Endothelial cell of umbilical vein (primary cell): ENCODE data around the gene TP73. TPM values are rescaled to one million over a fixed set of nuclear protein-coding genes. Genes with fewer than 3 reads are reported as not detected.

Experiments used
- BruUV-seq: library from RNA; stranded (reverse); fragments of 400-500 nt; replicated peaks from 2 replicates; lab custom pipeline; 2021; lab: Mats Ljungman, UMichigan
- CTCF ChIA-PET: fragments of 300-600, 350-600 bp; sonication (Branson Sonifier 250); formaldehyde crosslinking; loops from one replicate; lab custom pipeline; 2021; ENCODE audit warnings: antibody characterized with exemption, inconsistent platforms; lab: Charles Lee
- POLR2A ChIA-PET: fragments of 300-600, 350-600 bp; sonication (Branson Sonifier 250); formaldehyde crosslinking; loops from one replicate; lab custom pipeline; 2021; ENCODE audit warnings: antibody characterized with exemption, inconsistent platforms; lab: Charles Lee
- DNase-seq: peaks from one replicate; pipeline ENCODE4 v3.0.0-alpha.2; 2011; ENCODE audit warnings: low read depth, low spot score
- FAIRE-seq: peaks from 2 replicates; lab custom pipeline; 2011; peaks lifted over from hg19 to GRCh38; lab: Jason Lieb, UNC
- H2AFZ ChIP-seq: 2 replicates; pipeline ENCODE4 v1.6.0; 2012; ENCODE audit warnings: low read depth, low read length, control low read depth, inconsistent platforms
- H3K27ac ChIP-seq: 2 replicates; pipeline ENCODE4 v1.5.1; 2011; ENCODE audit warnings: low read depth, mild to moderate bottlenecking, control low read depth, low read length, moderate library complexity; ENCODE audit not compliant: insufficient read depth
- H3K27me3 ChIP-seq, 2 experiments: 2 replicates each; pipeline versions ENCODE4 v1.6.0 to v1.6.1; 2011; ENCODE audit warnings: low read length in 2 of 2, mixed read lengths in 1 of 2; ENCODE audit not compliant: control insufficient read depth in 2 of 2, insufficient read depth in 2 of 2
- H3K36me3 ChIP-seq, 2 experiments: 2 replicates in 1 of 2; 3 replicates in 1 of 2; pipeline ENCODE4 v1.5.1; 2011; ENCODE audit warnings: low read length in 2 of 2, mild to moderate bottlenecking in 1 of 2, moderate library complexity in 1 of 2; ENCODE audit not compliant: control insufficient read depth in 2 of 2, insufficient read depth in 2 of 2; ENCODE audit errors: extremely low read depth in 1 of 2
- H3K4me1 ChIP-seq: 3 replicates; pipeline ENCODE4 v1.5.1; 2011; ENCODE audit warnings: mild to moderate bottlenecking, low read length; ENCODE audit not compliant: control insufficient read depth, insufficient read depth; ENCODE audit errors: extremely low read depth
- H3K4me2 ChIP-seq: 2 replicates; pipeline ENCODE4 v1.6.1; 2011; ENCODE audit warnings: low read length, control low read depth, mixed read lengths; ENCODE audit not compliant: insufficient read depth
- H3K4me3 ChIP-seq, 3 experiments: fragments of 200-600 bp in 1 of 3; sonication (generic), shearing (Covaris generic) in 1 of 3; replicated peaks in 1 of 3; 2 replicates each; pipeline ENCODE4 v1.5.1; 2011 to 2016; ENCODE audit warnings: control low read depth in 3 of 3, low read length in 3 of 3, mild to moderate bottlenecking in 2 of 3, inconsistent platforms in 1 of 3, low read depth in 1 of 3, moderate library complexity in 1 of 3; ENCODE audit not compliant: insufficient read depth in 1 of 3
- H3K79me2 ChIP-seq: 2 replicates; pipeline ENCODE4 v1.6.0; 2012; ENCODE audit warnings: low read length, inconsistent platforms; ENCODE audit not compliant: control insufficient read depth, insufficient read depth
- H3K9ac ChIP-seq: replicated peaks from 2 replicates; pipeline ENCODE3; 2011; ENCODE audit warnings: low read length, control low read depth; ENCODE audit not compliant: insufficient read depth; ENCODE audit errors: extremely low read depth
- H3K9me1 ChIP-seq: replicated peaks from 3 replicates; pipeline ENCODE4 v1.6.0; 2011; ENCODE audit warnings: mild to moderate bottlenecking, low read length; ENCODE audit not compliant: control insufficient read depth, insufficient read depth; ENCODE audit errors: extremely low read depth
- H3K9me3 ChIP-seq: replicated peaks from 2 replicates; pipeline ENCODE4 v1.5.1; 2012; ENCODE audit warnings: low read length, inconsistent platforms; ENCODE audit not compliant: control insufficient read depth, insufficient read depth
- H4K20me1 ChIP-seq: replicated peaks from 2 replicates; pipeline ENCODE3; 2011; ENCODE audit warnings: mild to moderate bottlenecking, low read length; ENCODE audit not compliant: control insufficient read depth, insufficient read depth; ENCODE audit errors: extremely low read depth
- GATA2 ChIP-seq: IDR thresholded peaks from 2 replicates; pipeline ENCODE4 v1.7.0; 2011; ENCODE audit warnings: low read depth, mild to moderate bottlenecking, moderate library complexity, mixed read lengths, low read length; ENCODE audit not compliant: insufficient read length, insufficient read depth
- POLR2AphosphoS5 ChIP-seq: IDR thresholded peaks from 2 replicates; pipeline ENCODE4 v1.6.1; 2012; ENCODE audit warnings: low read depth, mild to moderate bottlenecking, control low read depth, low read length, moderate library complexity; ENCODE audit not compliant: insufficient read depth
- dilution Hi-C: fragments of 300-500 bp; cut with MboI; formaldehyde crosslinking; loops from one replicate; pipeline ENCODE4 v1.15.0; 2019; ENCODE audit warnings: low sequenced_read_pairs; ENCODE audit not compliant: extremely low pct_ligation_motif_present
- intact Hi-C: fragments of 100-400 bp; cut with micrococcal nuclease; formaldehyde crosslinking; loops from one replicate; pipeline ENCODE4 v1.10.0; 2022
- polyA plus RNA-seq, 4 experiments: library from polyadenylated mRNA; depleted of rRNA in 3 of 4; stranded (reverse) in 3 of 4; unstranded in 1 of 4; fragments of >200 nt; gene quantifications; 2 replicates each; pipeline versions ENCODE4 v1.2.1 to v1.2.3, GENCODE V29; 2011 to 2012; ENCODE audit warnings: missing spikeins in 1 of 4
- small RNA-seq: library from RNA; depleted of rRNA; stranded (forward); fragments of <200 nt; gene quantifications from one replicate; pipeline ENCODE3, GENCODE V24; 2012; ENCODE audit warnings: low replicate concordance, low read depth; ENCODE audit not compliant: insufficient read depth, insufficient read length
- total RNA-seq: library from RNA; stranded (reverse); gene quantifications from 2 replicates; pipeline ENCODE4 v1.2.3, GENCODE V29; 2021
- TF ChIP-seq, protein P1 (sequence below), 2 donors: IDR thresholded peaks; 1 replicate in 1 of 2; 2 replicates in 1 of 2; pipeline ENCODE4 v1.5.1; 2011; ENCODE audit warnings: low read length in 2 of 2, mild to moderate bottlenecking in 2 of 2, moderate library complexity in 2 of 2, control low read depth in 1 of 2, inconsistent platforms in 1 of 2, low read depth in 1 of 2; ENCODE audit not compliant: insufficient read depth in 1 of 2; ENCODE audit errors: extremely low read depth in 1 of 2

TP73 gene
- total and polyA plus RNA-seq, 2 donors (not counting 3 experiments of a cell fraction or from before 2014, with no cell fraction given): 0.03 to 0.15 TPM

DNA sequence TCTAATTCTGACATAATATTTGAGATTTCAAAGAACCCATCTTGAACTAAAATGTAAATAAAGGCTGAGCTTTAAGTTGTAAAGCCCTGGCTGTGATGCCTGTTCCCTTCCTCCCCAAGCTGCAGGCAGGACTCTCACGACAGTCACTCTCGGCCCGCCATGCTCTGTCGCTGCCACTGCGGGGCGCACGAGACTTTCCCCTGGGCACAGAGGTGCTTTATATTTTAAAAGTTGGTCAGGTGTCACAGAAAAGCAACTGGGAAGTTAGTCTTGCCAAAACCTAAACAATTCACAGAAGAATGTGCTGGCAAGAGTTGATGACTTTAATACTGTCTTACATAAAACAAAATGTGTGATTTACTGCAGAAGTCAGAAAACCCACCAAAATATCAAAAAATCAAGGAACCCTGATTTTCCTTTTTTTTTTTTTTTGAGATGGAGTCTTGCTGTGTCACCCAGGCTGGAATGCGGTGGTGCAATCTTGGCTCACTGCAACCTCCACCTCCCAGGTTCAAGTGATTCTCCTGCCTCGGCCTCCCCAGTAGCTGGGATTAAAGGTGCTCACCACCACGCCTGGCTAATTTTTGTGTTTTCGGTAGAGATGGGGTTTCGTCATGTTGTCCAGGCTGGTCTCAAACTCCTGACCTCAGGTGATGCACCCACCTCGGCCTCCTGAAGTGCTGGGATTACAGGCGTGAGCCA lies 133.3 kb downstream of the TP73 start:
- no peaks in the 10 kb centered on the region for H3K4me1 ChIP-seq
- no peaks in the 10 kb centered on the region for H3K9me1 ChIP-seq
- ChIA-PET POLR2A (no interaction called here), CTCF (interaction anchor here (0.9 kb wide), 1 partner anchor 12 kb away, joined by 3 read pairs; no protein-coding TSS in a partner anchor)
- H3K9ac ChIP-seq: no peak overlapping the region
- no peak overlapping the region for H3K27ac ChIP-seq
- intact Hi-C loops (no loop called here), dilution Hi-C loops (no loop called here)
- H3K36me3 ChIP-seq: peaks cover 0 to 40% of the 10 kb centered on the region in 2 experiments
- DNase-seq (no peak), FAIRE-seq (no peak)
- no peaks in the 10 kb centered on the region for H4K20me1 ChIP-seq
- H2AFZ ChIP-seq: no peak overlapping the region
- no peak overlapping the region for H3K4me3 ChIP-seq
- no peaks in the 10 kb centered on the region for H3K9me3 ChIP-seq
- H3K79me2 ChIP-seq: peaks cover 8% of the 10 kb centered on the region
- no TSS peak for BruUV-seq
- TF ChIP-seq GATA2 (no peak), POLR2AphosphoS5 (no peak)
- TF ChIP-seq, protein P1, sequence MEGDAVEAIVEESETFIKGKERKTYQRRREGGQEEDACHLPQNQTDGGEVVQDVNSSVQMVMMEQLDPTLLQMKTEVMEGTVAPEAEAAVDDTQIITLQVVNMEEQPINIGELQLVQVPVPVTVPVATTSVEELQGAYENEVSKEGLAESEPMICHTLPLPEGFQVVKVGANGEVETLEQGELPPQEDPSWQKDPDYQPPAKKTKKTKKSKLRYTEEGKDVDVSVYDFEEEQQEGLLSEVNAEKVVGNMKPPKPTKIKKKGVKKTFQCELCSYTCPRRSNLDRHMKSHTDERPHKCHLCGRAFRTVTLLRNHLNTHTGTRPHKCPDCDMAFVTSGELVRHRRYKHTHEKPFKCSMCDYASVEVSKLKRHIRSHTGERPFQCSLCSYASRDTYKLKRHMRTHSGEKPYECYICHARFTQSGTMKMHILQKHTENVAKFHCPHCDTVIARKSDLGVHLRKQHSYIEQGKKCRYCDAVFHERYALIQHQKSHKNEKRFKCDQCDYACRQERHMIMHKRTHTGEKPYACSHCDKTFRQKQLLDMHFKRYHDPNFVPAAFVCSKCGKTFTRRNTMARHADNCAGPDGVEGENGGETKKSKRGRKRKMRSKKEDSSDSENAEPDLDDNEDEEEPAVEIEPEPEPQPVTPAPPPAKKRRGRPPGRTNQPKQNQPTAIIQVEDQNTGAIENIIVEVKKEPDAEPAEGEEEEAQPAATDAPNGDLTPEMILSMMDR (IDR thresholded peaks at IDR 0.05; ENCODE audit: extremely low read depth in 1 of 2, insufficient read depth in 1 of 2, low read depth in 1 of 2, low read length in 2 of 2): peak; percentile 21 to 31
- no peak overlapping the region for H3K4me2 ChIP-seq
- H3K27me3 ChIP-seq: no peaks in the 10 kb centered on the region

Small RNA genes within 50 kb of the gene (small RNA-seq; reads per million reads assigned to genes)
- not detected for gene RF02197
- gene RN7SL574P: not detected

Other genes with a start within 250 kb of the TP73 start
- 0.51 and 1.3 TPM in 2 replicates for gene ARHGEF16, start 197.9 kb upstream of the TP73 start, total RNA-seq
- gene ARHGEF16, start 197.9 kb upstream of the TP73 start, polyA plus RNA-seq: 0.52 and 0.80 TPM in 2 replicates
- gene MEGF6, start 41.0 kb upstream of the TP73 start, total RNA-seq: 47.4 and 63.7 TPM in 2 replicates
- gene MEGF6, start 41.0 kb upstream of the TP73 start, polyA plus RNA-seq: 22.5 and 31.7 TPM in 2 replicates
- gene TPRG1L, start 27.5 kb upstream of the TP73 start, total RNA-seq: 46.2 and 53.8 TPM in 2 replicates
- gene TPRG1L, start 27.5 kb upstream of the TP73 start, polyA plus RNA-seq: 50.5 and 52.3 TPM in 2 replicates
- gene WRAP73, start 2.4 kb upstream of the TP73 start, total RNA-seq: 23.0 and 27.7 TPM in 2 replicates
- gene WRAP73, start 2.4 kb upstream of the TP73 start, polyA plus RNA-seq: 50.7 and 59.2 TPM in 2 replicates
- not detected in 2 replicates for gene CCDC27, start 99.9 kb downstream of the TP73 start, total RNA-seq
- gene CCDC27, start 99.9 kb downstream of the TP73 start, polyA plus RNA-seq: not detected in 2 replicates
- gene SMIM1, start 120.2 kb downstream of the TP73 start, total RNA-seq: 1.2 and 2.9 TPM in 2 replicates
- 1.4 and 5.1 TPM in 2 replicates for gene SMIM1, start 120.2 kb downstream of the TP73 start, polyA plus RNA-seq
- 41.2 and 42.5 TPM in 2 replicates for gene LRRC47, start 144.0 kb downstream of the TP73 start, total RNA-seq
- 22.1 and 23.7 TPM in 2 replicates for gene LRRC47, start 144.0 kb downstream of the TP73 start, polyA plus RNA-seq
- 41.8 and 43.0 TPM in 2 replicates for gene CEP104, start 204.7 kb downstream of the TP73 start, total RNA-seq
- gene CEP104, start 204.7 kb downstream of the TP73 start, polyA plus RNA-seq: 12.4 and 16.3 TPM in 2 replicates
- 10.6 and 11.7 TPM in 2 replicates for gene DFFB, start 205.0 kb downstream of the TP73 start, total RNA-seq
- gene DFFB, start 205.0 kb downstream of the TP73 start, polyA plus RNA-seq: 9.4 and 11.8 TPM in 2 replicates
- gene C1orf174, start 247.8 kb downstream of the TP73 start, total RNA-seq: 27.6 and 28.0 TPM in 2 replicates
- gene C1orf174, start 247.8 kb downstream of the TP73 start, polyA plus RNA-seq: 28.6 and 31.7 TPM in 2 replicates